ENCODE measurements around the gene STARD10.

The STARD10 gene

GRCh38 chr11:72724851-72725723 lies 68.8 kb downstream of the STARD10 start:
- TF ChIP-seq CTCF (IDR thresholded peaks at IDR 0.05; ENCODE audit: low read depth, low read length): peak; percentile 82
- H3K4me3 ChIP-seq (ENCODE audit: low read depth, low read length): no peak overlapping the region

- no peak for TF ChIP-seq CTCF (IDR thresholded peaks at IDR 0.05; ENCODE audit: low read depth, low read length)
- no peak overlapping the region for H3K4me3 ChIP-seq (ENCODE audit: low read depth, low read length)
Measured at GRCh38 chr11:72724021-72724551, 69.8 kb downstream of the STARD10 start.

- TF ChIP-seq CTCF (IDR thresholded peaks at IDR 0.05; ENCODE audit: low read depth, low read length): no peak
- no peak overlapping the region for H3K4me3 ChIP-seq (ENCODE audit: low read depth, low read length)
Measured at GRCh38 chr11:72723508-72723907, 70.3 kb downstream of the STARD10 start.

- no peak for TF ChIP-seq CTCF (IDR thresholded peaks at IDR 0.05; ENCODE audit: low read depth, low read length)
- peak overlapping the region; percentile 66 for H3K4me3 ChIP-seq (ENCODE audit: low read depth, low read length)
Measured at GRCh38 chr11:72722050-72722748, 71.6 kb downstream of the STARD10 start.

GRCh38 chr11:72721689-72722049 lies 72.2 kb downstream of the STARD10 start:
- peak overlapping the region; percentile 66 for H3K4me3 ChIP-seq (ENCODE audit: low read depth, low read length)

GRCh38 chr11:72721276-72721675 lies 72.6 kb downstream of the STARD10 start:
- H3K4me3 ChIP-seq (ENCODE audit: low read depth, low read length): peak overlapping the region; percentile 66
- no peak for TF ChIP-seq CTCF (IDR thresholded peaks at IDR 0.05; ENCODE audit: low read depth, low read length)

More at GRCh38 chr11:72721689-72722049, 72.2 kb downstream of the STARD10 start:
- no peak for TF ChIP-seq CTCF (IDR thresholded peaks at IDR 0.05; ENCODE audit: low read depth, low read length)

GRCh38 chr11:72720784-72721183 lies 73.1 kb downstream of the STARD10 start:
- H3K4me3 ChIP-seq (ENCODE audit: low read depth, low read length): peak overlapping the region; percentile 66
- no peak for TF ChIP-seq CTCF (IDR thresholded peaks at IDR 0.05; ENCODE audit: low read depth, low read length)

Measured in WI38 (cell line).